Measurements from ENCODE around the gene CDC42.

CDC42 gene

DNA sequence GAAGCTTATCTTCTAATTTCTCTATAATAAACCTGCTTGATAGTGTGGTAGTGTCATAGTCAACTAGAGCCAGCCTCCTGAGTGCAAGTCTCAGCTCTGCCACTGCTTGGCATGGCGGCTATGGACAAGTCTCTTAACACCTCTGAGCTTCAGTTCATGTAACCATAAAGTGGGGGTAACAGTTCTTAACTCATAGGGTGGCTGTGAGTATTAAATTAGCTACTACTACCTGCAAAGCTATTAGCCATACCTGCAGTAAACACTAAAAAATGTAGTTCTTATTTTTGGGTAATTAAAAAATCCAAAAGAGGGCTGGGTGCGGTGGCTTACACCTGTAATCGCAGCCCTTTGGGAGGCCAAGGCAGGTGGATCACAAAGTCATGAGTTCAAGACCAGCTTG is 2.2 kb upstream of the CDC42 start:
- peaks cover 23% of the 10 kb centered on the region for H3K4me1 ChIP-seq (ENCODE audit: insufficient read depth, low read length)
- H3K4me3 ChIP-seq (ENCODE audit: low read depth in 1 of 2, low read length in 2 of 2), result no peak overlapping the region
- ATAC-seq (ENCODE audit: insufficient read depth, low read depth), result no peak
- H3K36me3 ChIP-seq (ENCODE audit: insufficient read depth, low read length), result peaks cover 3% of the 10 kb centered on the region; the same call in 1 of the 2 replicates
- H4K20me1 ChIP-seq (ENCODE audit: insufficient read depth, low read length), result peaks cover 18% of the 10 kb centered on the region
- H3K9ac ChIP-seq (ENCODE audit: low read depth, low read length), result no peak overlapping the region
- H3K4me2 ChIP-seq (ENCODE audit: insufficient read depth, low read length), result no peak overlapping the region
- no peak overlapping the region for H2AFZ ChIP-seq (ENCODE audit: low read depth, low read length)
- DNase-seq, result no peak
- H3K27ac ChIP-seq (ENCODE audit: low read length), result no peak overlapping the region
- H3K79me2 ChIP-seq (ENCODE audit: insufficient read depth, low read length), result peaks cover 32% of the 10 kb centered on the region
- no peaks in the 10 kb centered on the region for H3K9me3 ChIP-seq (ENCODE audit: insufficient read depth, low read length, severe bottlenecking)
- no peaks in the 10 kb centered on the region for H3K27me3 ChIP-seq (ENCODE audit: insufficient read depth, low read length, poor library complexity)
- TF ChIP-seq EZH2 (IDR thresholded peaks at IDR 0.05; ENCODE audit: borderline replicate concordance, low read depth, low read length, severe bottlenecking), result no peak
- TF ChIP-seq, protein P1, sequence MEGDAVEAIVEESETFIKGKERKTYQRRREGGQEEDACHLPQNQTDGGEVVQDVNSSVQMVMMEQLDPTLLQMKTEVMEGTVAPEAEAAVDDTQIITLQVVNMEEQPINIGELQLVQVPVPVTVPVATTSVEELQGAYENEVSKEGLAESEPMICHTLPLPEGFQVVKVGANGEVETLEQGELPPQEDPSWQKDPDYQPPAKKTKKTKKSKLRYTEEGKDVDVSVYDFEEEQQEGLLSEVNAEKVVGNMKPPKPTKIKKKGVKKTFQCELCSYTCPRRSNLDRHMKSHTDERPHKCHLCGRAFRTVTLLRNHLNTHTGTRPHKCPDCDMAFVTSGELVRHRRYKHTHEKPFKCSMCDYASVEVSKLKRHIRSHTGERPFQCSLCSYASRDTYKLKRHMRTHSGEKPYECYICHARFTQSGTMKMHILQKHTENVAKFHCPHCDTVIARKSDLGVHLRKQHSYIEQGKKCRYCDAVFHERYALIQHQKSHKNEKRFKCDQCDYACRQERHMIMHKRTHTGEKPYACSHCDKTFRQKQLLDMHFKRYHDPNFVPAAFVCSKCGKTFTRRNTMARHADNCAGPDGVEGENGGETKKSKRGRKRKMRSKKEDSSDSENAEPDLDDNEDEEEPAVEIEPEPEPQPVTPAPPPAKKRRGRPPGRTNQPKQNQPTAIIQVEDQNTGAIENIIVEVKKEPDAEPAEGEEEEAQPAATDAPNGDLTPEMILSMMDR (IDR thresholded peaks at IDR 0.05; ENCODE audit: borderline replicate concordance, extremely low read depth, low read length, poor library complexity, severe bottlenecking), result no peak

DNA sequence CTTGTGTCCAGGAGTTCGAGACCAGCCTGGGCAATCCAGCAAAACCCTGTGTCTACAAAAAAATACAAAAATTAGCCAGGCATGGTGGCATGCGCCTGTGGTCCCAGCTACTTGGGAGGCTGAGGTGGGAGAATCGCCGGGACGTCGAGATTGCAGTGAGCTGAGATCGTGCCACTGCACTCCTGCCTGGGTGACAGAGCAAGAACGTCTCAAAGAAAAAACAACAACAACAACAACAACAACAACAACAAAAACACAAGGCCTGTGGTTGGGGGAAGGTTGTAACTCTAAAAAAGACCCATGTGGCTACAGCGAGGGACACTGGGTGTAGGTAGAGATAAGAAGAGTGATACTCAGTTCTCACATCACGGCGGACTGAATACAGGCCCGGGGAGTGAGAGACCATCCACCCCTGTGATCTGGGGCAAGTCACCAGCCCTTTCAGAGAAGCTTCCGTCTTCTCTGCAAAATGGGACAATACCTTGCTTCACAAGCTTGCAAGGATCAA is 848 bp upstream of the CDC42 start:
- Histone ChIP-seq H3K36me3 (ENCODE audit: insufficient read depth, low read length) (peaks cover 14% of the 10 kb centered on the region), H3K27ac (ENCODE audit: low read length) (peak overlapping the region; percentile 93), H3K4me1 (ENCODE audit: insufficient read depth, low read length) (peaks cover 32% of the 10 kb centered on the region), H3K79me2 (ENCODE audit: insufficient read depth, low read length) (peaks cover 45% of the 10 kb centered on the region), H3K9me3 (ENCODE audit: insufficient read depth, low read length, severe bottlenecking) (no peaks in the 10 kb centered on the region), H3K4me2 (ENCODE audit: insufficient read depth, low read length) (peak overlapping the region; percentile 75), H3K27me3 (ENCODE audit: insufficient read depth, low read length, poor library complexity) (no peaks in the 10 kb centered on the region), H2AFZ (ENCODE audit: low read depth, low read length) (peak overlapping the region; percentile 98), H4K20me1 (ENCODE audit: insufficient read depth, low read length) (peaks cover 32% of the 10 kb centered on the region), H3K9ac (ENCODE audit: low read depth, low read length) (peak overlapping the region; percentile 94), H3K4me3 (ENCODE audit: low read depth in 1 of 2, low read length in 2 of 2) (peak overlapping the region in 1 of 2 experiments; percentile 85; a peak in 2 of 4 replicates)
- DNase-seq (no peak), ATAC-seq (ENCODE audit: insufficient read depth, low read depth) (no peak)
- no peak for TF ChIP-seq EZH2 (IDR thresholded peaks at IDR 0.05; ENCODE audit: borderline replicate concordance, low read depth, low read length, severe bottlenecking)
- TF ChIP-seq, protein P1 (IDR thresholded peaks at IDR 0.05; ENCODE audit: borderline replicate concordance, extremely low read depth, low read length, poor library complexity, severe bottlenecking), result no peak

GRCh38 chr1:22053017-22053860 is 730 bp downstream of the CDC42 start:
- ATAC-seq (ENCODE audit: insufficient read depth, low read depth) (peak; percentile 36), DNase-seq (peak; percentile 40)
- peaks cover 37% of the 10 kb centered on the region for H3K4me1 ChIP-seq (ENCODE audit: insufficient read depth, low read length)
- H3K27me3 ChIP-seq (ENCODE audit: insufficient read depth, low read length, poor library complexity), result no peaks in the 10 kb centered on the region
- peak overlapping the region; percentile 94 for H3K9ac ChIP-seq (ENCODE audit: low read depth, low read length)
- H2AFZ ChIP-seq (ENCODE audit: low read depth, low read length), result peak overlapping the region; percentile 98
- peaks cover 30% of the 10 kb centered on the region for H3K36me3 ChIP-seq (ENCODE audit: insufficient read depth, low read length)
- peaks cover 47% of the 10 kb centered on the region for H4K20me1 ChIP-seq (ENCODE audit: insufficient read depth, low read length)
- H3K79me2 ChIP-seq (ENCODE audit: insufficient read depth, low read length), result peaks cover 61% of the 10 kb centered on the region
- TF ChIP-seq, protein P1 (IDR thresholded peaks at IDR 0.05; ENCODE audit: borderline replicate concordance, extremely low read depth, low read length, poor library complexity, severe bottlenecking), result peak; percentile 28
- no peak for TF ChIP-seq EZH2 (IDR thresholded peaks at IDR 0.05; ENCODE audit: borderline replicate concordance, low read depth, low read length, severe bottlenecking)
- peak overlapping the region; percentile 93 for H3K27ac ChIP-seq (ENCODE audit: low read length)
- peak overlapping the region; percentile 93 for H3K4me2 ChIP-seq (ENCODE audit: insufficient read depth, low read length)
- peak overlapping the region; percentile 85 to 88 for H3K4me3 ChIP-seq (ENCODE audit: low read depth in 1 of 2, low read length in 2 of 2)
- no peaks in the 10 kb centered on the region for H3K9me3 ChIP-seq (ENCODE audit: insufficient read depth, low read length, severe bottlenecking)
